ENCODE data around the gene PPP1R14C.
"Not testable (repeated sequence)": the region's sequence is repeated elsewhere in the genome, so short reads cannot be mapped to it uniquely, and the experiment has no call there.

The PPP1R14C gene

GRCh38 chr6:150172929-150173328 is 30.1 kb downstream of the PPP1R14C start:
- DNase-seq: no peak

- no peak for DNase-seq
Observed at GRCh38 chr6:150175586-150176151, 32.8 kb downstream of the PPP1R14C start.

- DNase-seq: no peak
Observed at GRCh38 chr6:150176152-150176551, 33.3 kb downstream of the PPP1R14C start.

- no peak for DNase-seq
Observed at GRCh38 chr6:150176659-150177058, 33.8 kb downstream of the PPP1R14C start.

- DNase-seq: no peak
Observed at GRCh38 chr6:150177259-150177951, 34.6 kb downstream of the PPP1R14C start.

- DNase-seq: no peak
Observed at GRCh38 chr6:150177952-150178520, 35.2 kb downstream of the PPP1R14C start.

GRCh38 chr6:150179030-150179429 is 36.2 kb downstream of the PPP1R14C start:
- DNase-seq: no peak

GRCh38 chr6:150179907-150180424 is 37.1 kb downstream of the PPP1R14C start:
- not testable (repeated sequence) for DNase-seq

- DNase-seq: no peak
Observed at GRCh38 chr6:150180517-150180916, 37.7 kb downstream of the PPP1R14C start.

- no peak for DNase-seq
Observed at GRCh38 chr6:150182460-150183078, 39.7 kb downstream of the PPP1R14C start.

GRCh38 chr6:150183105-150183504 is 40.3 kb downstream of the PPP1R14C start:
- DNase-seq: no peak

- no peak for DNase-seq
Observed at GRCh38 chr6:150183966-150184365, 41.1 kb downstream of the PPP1R14C start.

GRCh38 chr6:150184850-150185731 is 42.2 kb downstream of the PPP1R14C start:
- no peak for DNase-seq

GRCh38 chr6:150185732-150186117 is 42.9 kb downstream of the PPP1R14C start:
- DNase-seq: no peak

- no peak for DNase-seq
Observed at GRCh38 chr6:150186129-150186898, 43.5 kb downstream of the PPP1R14C start.

- DNase-seq: not testable (repeated sequence)
Observed at GRCh38 chr6:150187433-150187832, 44.6 kb downstream of the PPP1R14C start.

- DNase-seq: no peak
Observed at GRCh38 chr6:150189122-150189521, 46.3 kb downstream of the PPP1R14C start.

- DNase-seq: no peak
Observed at GRCh38 chr6:150191809-150192208, 49.0 kb downstream of the PPP1R14C start.

GRCh38 chr6:150194195-150194594 is 51.4 kb downstream of the PPP1R14C start:
- no peak for DNase-seq

GRCh38 chr6:150195996-150196417 is 53.2 kb downstream of the PPP1R14C start:
- DNase-seq: no peak

- no peak for DNase-seq
Observed at GRCh38 chr6:150196942-150197745, 54.3 kb downstream of the PPP1R14C start.
